Measurements from ENCODE around the gene PTP4A2.
"Not testable (repeated sequence)": the region's sequence is repeated elsewhere in the genome, so short reads cannot be mapped to it uniquely, and the experiment has no call there.

Gene PTP4A2

GRCh38 chr1:31954607-31955283, 16.6 kb upstream of the PTP4A2 start:
- no peak for TF ChIP-seq CTCF (IDR thresholded peaks at IDR 0.05; ENCODE audit: insufficient read depth, low read length, poor library complexity, severe bottlenecking)
- Histone ChIP-seq H3K36me3 (ENCODE audit: control insufficient read depth, insufficient read depth, low read length) (no peaks in the 10 kb centered on the region), H3K4me3 (replicated peaks; ENCODE audit: low read depth, low read length) (no peak overlapping the region), H3K27me3 (replicated peaks; ENCODE audit: control insufficient read depth, insufficient read depth, low read length) (no peaks in the 10 kb centered on the region)
- peak; percentile 47 for DNase-seq (ENCODE audit: extremely low read depth, insufficient read length)

- H3K36me3 ChIP-seq (ENCODE audit: control insufficient read depth, insufficient read depth, low read length) = no peaks in the 10 kb centered on the region
- TF ChIP-seq CTCF (IDR thresholded peaks at IDR 0.05; ENCODE audit: insufficient read depth, low read length, poor library complexity, severe bottlenecking) = no peak
- DNase-seq (ENCODE audit: extremely low read depth, insufficient read length) = no peak
- no peak overlapping the region for H3K4me3 ChIP-seq (replicated peaks; ENCODE audit: low read depth, low read length)
- no peaks in the 10 kb centered on the region for H3K27me3 ChIP-seq (replicated peaks; ENCODE audit: control insufficient read depth, insufficient read depth, low read length)
Observed at GRCh38 chr1:31952825-31953220, 14.7 kb upstream of the PTP4A2 start.

GRCh38 chr1:31951276-31951675, 13.1 kb upstream of the PTP4A2 start:
- H3K27me3 ChIP-seq (replicated peaks; ENCODE audit: control insufficient read depth, insufficient read depth, low read length) = no peaks in the 10 kb centered on the region
- H3K36me3 ChIP-seq (ENCODE audit: control insufficient read depth, insufficient read depth, low read length) = no peaks in the 10 kb centered on the region
- no peak for DNase-seq (ENCODE audit: extremely low read depth, insufficient read length)
- no peak for TF ChIP-seq CTCF (IDR thresholded peaks at IDR 0.05; ENCODE audit: insufficient read depth, low read length, poor library complexity, severe bottlenecking)
- H3K4me3 ChIP-seq (replicated peaks; ENCODE audit: low read depth, low read length) = no peak overlapping the region

GRCh38 chr1:31949862-31950261, 11.7 kb upstream of the PTP4A2 start:
- no peaks in the 10 kb centered on the region for H3K36me3 ChIP-seq (ENCODE audit: control insufficient read depth, insufficient read depth, low read length)

GRCh38 chr1:31945677-31946076, 7.5 kb upstream of the PTP4A2 start:
- not testable (repeated sequence) for DNase-seq (ENCODE audit: extremely low read depth, insufficient read length); H3K36me3 ChIP-seq (ENCODE audit: control insufficient read depth, insufficient read depth, low read length); H3K4me3 ChIP-seq (replicated peaks; ENCODE audit: low read depth, low read length); H3K27me3 ChIP-seq (replicated peaks; ENCODE audit: control insufficient read depth, insufficient read depth, low read length)

More at GRCh38 chr1:31949862-31950261, 11.7 kb upstream of the PTP4A2 start:
- no peak for TF ChIP-seq CTCF (IDR thresholded peaks at IDR 0.05; ENCODE audit: insufficient read depth, low read length, poor library complexity, severe bottlenecking)
- H3K27me3 ChIP-seq (replicated peaks; ENCODE audit: control insufficient read depth, insufficient read depth, low read length) = no peaks in the 10 kb centered on the region
- no peak for DNase-seq (ENCODE audit: extremely low read depth, insufficient read length)
- no peak overlapping the region for H3K4me3 ChIP-seq (replicated peaks; ENCODE audit: low read depth, low read length)

GRCh38 chr1:31944205-31945089, 6.3 kb upstream of the PTP4A2 start:
- no peaks in the 10 kb centered on the region for H3K27me3 ChIP-seq (replicated peaks; ENCODE audit: control insufficient read depth, insufficient read depth, low read length)
- peak overlapping the region; percentile 64 for H3K4me3 ChIP-seq (replicated peaks; ENCODE audit: low read depth, low read length)
- TF ChIP-seq CTCF (IDR thresholded peaks at IDR 0.05; ENCODE audit: insufficient read depth, low read length, poor library complexity, severe bottlenecking) = no peak
- no peaks in the 10 kb centered on the region for H3K36me3 ChIP-seq (ENCODE audit: control insufficient read depth, insufficient read depth, low read length)
- peak; percentile 91 for DNase-seq (ENCODE audit: extremely low read depth, insufficient read length)

Data from GM06990 (cell line).